AG08396 (cell line): ENCODE measurements around the gene EIPR1.
"Not testable (repeated sequence)": the region's sequence is repeated elsewhere in the genome, so short reads cannot be mapped to it uniquely, and the experiment has no call there.

Experiments used
- DNase-seq: peaks from one replicate; pipeline ENCODE4 v3.0.0; 2012; ENCODE audit warnings: low spot score, mixed read lengths

The EIPR1 gene

GRCh38 chr2:3357926-3358325, 19.7 kb downstream of the EIPR1 start:
- no peak for DNase-seq

GRCh38 chr2:3357446-3357845, 20.2 kb downstream of the EIPR1 start:
- not testable (repeated sequence) for DNase-seq

GRCh38 chr2:3356799-3357198, 20.8 kb downstream of the EIPR1 start:
- DNase-seq, result no peak

- no peak for DNase-seq
Measured at GRCh38 chr2:3355951-3356569, 21.6 kb downstream of the EIPR1 start.

- no peak for DNase-seq
Measured at GRCh38 chr2:3354986-3355385, 22.6 kb downstream of the EIPR1 start.

- DNase-seq, result no peak
Measured at GRCh38 chr2:3349211-3349693, 28.4 kb downstream of the EIPR1 start.

- no peak for DNase-seq
Measured at GRCh38 chr2:3348767-3349166, 28.9 kb downstream of the EIPR1 start.

GRCh38 chr2:3345621-3346020, 32.0 kb downstream of the EIPR1 start:
- DNase-seq, result no peak

GRCh38 chr2:3344897-3345296, 32.7 kb downstream of the EIPR1 start:
- no peak for DNase-seq

GRCh38 chr2:3343012-3343411, 34.6 kb downstream of the EIPR1 start:
- no peak for DNase-seq

- no peak for DNase-seq
Measured at GRCh38 chr2:3342324-3342723, 35.3 kb downstream of the EIPR1 start.

- no peak for DNase-seq
Measured at GRCh38 chr2:3341336-3341735, 36.3 kb downstream of the EIPR1 start.

- DNase-seq, result no peak
Measured at GRCh38 chr2:3340144-3340543, 37.5 kb downstream of the EIPR1 start.

GRCh38 chr2:3338340-3338739, 39.3 kb downstream of the EIPR1 start:
- DNase-seq, result no peak

- DNase-seq, result no peak
Measured at GRCh38 chr2:3336844-3337243, 40.8 kb downstream of the EIPR1 start.

- no peak for DNase-seq
Measured at GRCh38 chr2:3334392-3335345, 42.9 kb downstream of the EIPR1 start.

- DNase-seq, result no peak
Measured at GRCh38 chr2:3332133-3332532, 45.5 kb downstream of the EIPR1 start.

- DNase-seq, result no peak
Measured at GRCh38 chr2:3329491-3329890, 48.1 kb downstream of the EIPR1 start.

- DNase-seq, result no peak
Measured at GRCh38 chr2:3326871-3327270, 50.7 kb downstream of the EIPR1 start.

GRCh38 chr2:3326182-3326537, 51.5 kb downstream of the EIPR1 start:
- DNase-seq, result no peak

- DNase-seq, result no peak
Measured at GRCh38 chr2:3325458-3326181, 52.0 kb downstream of the EIPR1 start.

GRCh38 chr2:3324404-3325281, 53.0 kb downstream of the EIPR1 start:
- no peak for DNase-seq
